Stimulated activated CD8-positive, alpha-beta memory T cell treated with anti-CD3 and anti-CD28 coated beads, Interleukin-4, amount 100 ng/mL, for 4 hours (primary cell): ENCODE measurements around the gene PDYN.
A peak's percentile ranks its signal among the peaks of the same experiment; 100 is the strongest.

ENCODE experiments used
- DNase-seq, 2 donors: peaks; one replicate each; pipeline ENCODE4 v3.0.0-alpha.2; 2020; ENCODE audit warnings: low read depth in 2 of 2, low spot score in 1 of 2

The PDYN gene

GRCh38 chr20:1995531-1996310 is 1.9 kb upstream of the PDYN start:
- DNase-seq, result no peak

DNA sequence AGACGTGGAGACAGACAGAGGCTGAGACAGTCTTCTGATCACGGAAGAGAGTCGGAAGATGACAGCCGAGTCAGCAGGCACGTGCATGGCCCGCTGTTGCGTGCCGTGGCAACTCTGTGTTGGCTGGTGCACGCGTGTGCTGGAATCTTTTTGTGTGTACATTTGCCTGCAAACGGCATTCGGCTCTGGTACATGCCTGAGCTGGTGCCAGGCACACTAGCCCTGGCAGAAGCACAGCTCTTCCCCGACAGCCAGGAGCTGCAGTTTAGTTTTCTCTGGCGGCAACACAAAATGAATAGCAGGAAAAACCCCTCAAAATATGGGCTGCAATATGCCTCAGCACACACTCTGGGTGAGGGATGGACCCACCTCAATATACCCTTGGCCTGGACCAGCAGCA is 769 bp upstream of the PDYN start:
- no peak for DNase-seq

GRCh38 chr20:1992359-1993110 is 1.3 kb downstream of the PDYN start:
- DNase-seq, result no peak

DNA sequence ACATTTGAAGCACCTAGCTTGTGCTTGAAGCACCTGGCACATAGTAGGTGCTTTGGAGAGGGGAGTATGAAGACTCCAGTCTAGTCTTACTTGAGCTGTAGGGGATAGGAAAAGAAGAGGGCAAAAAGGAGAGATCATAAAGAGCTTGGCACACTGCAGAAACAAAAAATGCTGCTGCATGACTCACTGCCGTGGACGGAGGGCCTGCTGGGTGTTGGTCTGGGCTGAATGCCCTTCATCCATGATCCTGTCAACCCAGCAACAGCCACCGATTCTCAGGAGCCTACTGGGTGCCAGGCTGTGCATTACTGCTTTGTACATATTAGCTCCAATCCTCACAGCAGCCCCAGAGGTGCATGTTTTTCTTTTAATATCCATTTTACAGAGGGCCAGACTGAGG is 6.0 kb downstream of the PDYN start:
- DNase-seq, result no peak

GRCh38 chr20:1983301-1983700 is 10.6 kb downstream of the PDYN start:
- DNase-seq, result no peak

DNA sequence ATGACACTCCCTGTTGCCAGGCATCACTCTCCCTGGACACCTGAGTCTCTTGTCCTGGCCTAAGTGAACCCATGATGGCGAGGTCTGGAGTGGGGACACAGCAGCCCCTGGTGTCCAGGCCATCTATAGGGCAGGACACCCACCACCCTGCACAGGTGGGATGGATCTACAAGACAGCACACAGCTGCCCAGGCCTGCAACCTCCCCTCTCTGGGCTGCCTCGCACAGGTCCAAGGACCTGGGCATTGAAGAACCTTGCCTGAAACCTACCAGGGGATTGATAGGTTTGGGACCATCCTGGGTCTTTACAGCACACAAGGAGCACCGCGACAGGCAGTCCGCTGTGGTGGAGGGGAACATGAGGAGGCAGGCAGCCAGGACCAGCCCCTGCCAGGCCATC is 11.2 kb downstream of the PDYN start:
- DNase-seq, result no peak

DNA sequence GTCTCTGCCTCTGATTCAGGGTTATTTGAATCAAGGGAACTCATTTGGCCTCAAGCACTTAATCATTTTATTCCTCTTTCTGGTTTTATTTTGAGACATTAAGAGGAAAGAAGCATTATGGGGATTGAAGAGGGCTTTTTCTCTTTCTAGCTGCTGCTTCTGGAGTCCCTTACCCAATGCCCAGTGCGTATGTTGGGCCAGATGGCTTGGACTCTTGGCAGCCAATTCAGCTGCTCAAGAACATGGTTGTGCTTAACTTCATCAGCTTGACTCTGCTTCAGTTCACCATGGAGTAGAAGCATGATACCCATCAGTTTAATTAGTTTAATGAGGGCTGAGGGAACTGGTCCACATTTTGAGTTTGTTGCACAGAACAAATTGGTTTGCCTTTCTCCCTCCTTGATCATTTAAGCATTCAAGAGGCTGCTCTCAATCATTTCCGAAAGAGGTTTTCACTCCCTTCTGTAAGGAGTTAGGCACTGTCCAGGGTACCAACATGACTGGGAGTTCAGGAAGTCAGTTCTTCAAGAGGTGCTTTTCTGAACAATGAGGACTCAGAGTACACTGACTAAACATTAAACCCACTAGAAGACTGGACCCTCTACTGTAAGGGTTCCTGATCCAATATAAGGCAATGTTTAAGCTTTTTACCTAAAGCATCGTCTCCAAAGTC is 14.6 kb downstream of the PDYN start:
- no peak for DNase-seq

GRCh38 chr20:1975291-1975690 is 18.6 kb downstream of the PDYN start:
- no peak for DNase-seq

GRCh38 chr20:1973601-1974440 is 20.0 kb downstream of the PDYN start:
- DNase-seq, result no peak

- DNase-seq, result no peak
Measured at GRCh38 chr20:1971893-1972586, 21.8 kb downstream of the PDYN start.

GRCh38 chr20:1968964-1969363 is 24.9 kb downstream of the PDYN start:
- no peak for DNase-seq

GRCh38 chr20:1965520-1966351 is 28.1 kb downstream of the PDYN start:
- DNase-seq, result peak; percentile 64 to 74

GRCh38 chr20:1964659-1965405 is 29.0 kb downstream of the PDYN start:
- DNase-seq, result no peak

DNA sequence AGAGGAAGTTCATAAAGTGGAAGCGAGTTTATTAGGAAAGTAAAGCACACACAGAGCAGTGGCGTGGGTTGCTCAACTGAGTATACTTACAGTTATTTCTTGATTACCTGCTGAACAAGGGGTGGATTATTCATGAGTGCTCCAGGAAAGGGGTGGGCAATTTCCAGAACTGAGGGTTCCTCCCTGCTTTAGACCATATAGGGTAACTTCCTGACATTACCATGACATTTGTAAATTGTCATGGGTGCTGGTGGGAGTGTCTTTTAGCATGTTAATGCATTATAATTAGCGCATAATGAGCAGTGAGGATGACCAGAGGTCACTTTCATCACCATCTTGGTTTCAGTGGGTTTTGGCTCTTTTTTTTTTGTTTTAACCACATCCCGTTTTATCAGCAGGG is 29.8 kb downstream of the PDYN start:
- DNase-seq, result no peak

DNA sequence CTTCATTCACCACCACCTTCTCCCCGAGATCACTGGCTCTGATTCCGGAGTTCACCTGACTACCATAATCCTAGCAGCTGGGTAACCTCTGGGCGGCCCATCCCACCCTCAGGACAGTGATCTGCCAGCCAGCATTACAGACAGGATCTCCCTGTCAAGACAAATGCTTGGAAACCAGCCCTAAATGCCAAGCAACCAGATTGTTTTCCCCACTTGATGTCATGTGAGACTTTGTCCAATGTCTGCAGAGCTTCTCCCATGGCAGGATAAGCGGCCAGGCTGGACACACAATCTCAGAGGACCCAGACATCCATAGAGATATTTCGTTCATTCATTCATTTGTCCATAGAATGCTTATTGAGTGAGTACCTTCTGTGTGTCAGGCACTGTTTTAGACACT is 32.5 kb downstream of the PDYN start:
- no peak for DNase-seq

DNA sequence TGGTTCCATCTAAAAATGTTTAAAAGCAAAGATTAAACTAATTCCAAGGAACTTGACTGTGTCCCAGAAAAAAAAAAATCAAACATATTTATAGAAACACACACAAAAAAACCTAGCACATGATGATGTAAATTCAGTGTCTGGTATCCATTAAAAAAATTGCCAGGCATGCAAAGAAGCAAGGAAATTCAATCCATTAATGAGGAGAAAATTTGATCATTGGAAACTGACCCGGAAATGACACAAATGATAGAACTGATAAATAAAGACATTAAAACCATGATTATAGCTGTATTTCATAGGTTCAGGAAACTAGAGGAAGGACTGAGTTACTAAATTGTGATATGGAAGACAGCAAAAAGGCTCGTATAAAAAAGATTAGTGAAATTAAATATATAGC is 34.7 kb downstream of the PDYN start:
- no peak for DNase-seq

DNA sequence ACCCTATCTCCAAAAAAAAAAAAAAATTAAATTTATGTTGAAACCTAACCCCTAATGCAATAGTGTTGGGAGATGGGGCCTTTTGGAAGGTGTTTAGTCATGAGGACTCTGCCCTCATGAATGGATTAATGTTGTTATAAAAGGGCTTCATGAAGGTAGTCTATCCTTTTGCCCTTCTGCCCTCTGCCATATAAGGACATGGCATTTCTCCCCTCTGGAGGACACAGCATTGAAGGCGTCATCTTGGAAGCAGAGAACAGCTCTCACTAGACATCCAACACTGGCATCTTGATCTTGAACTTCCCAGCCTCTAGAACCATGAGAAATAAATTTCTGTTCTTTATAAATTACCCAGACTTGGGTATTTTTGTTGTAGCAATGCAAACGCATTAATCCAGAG is 35.4 kb downstream of the PDYN start:
- DNase-seq, result no peak

GRCh38 chr20:1955217-1955616 is 38.6 kb downstream of the PDYN start:
- DNase-seq, result no peak

DNA sequence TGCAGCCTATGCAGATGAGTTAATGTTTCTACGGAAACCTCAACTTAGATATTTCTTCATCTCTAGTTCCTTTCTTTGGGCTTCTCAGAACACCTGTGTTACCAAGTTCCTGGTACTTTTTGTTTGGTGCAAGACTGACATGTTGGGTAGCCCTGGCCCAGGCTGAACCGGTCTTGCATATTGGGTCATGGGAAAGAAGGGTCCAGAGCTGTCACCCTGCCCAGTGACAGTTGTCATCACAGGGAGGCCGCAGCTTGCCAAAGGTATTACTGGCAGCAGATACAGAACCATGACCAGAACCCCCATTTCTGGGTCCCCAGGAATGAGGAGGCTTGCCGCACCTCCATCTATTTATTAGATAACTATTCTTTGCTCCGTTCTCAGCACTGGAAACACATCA is 40.2 kb downstream of the PDYN start:
- DNase-seq, result no peak
